Daoy (cell line): ENCODE results near the gene HEATR9. TPM values are rescaled to one million over a fixed set of nuclear protein-coding genes. Genes with fewer than 3 reads are reported as not detected.
"Not testable (repeated sequence)": the region's sequence is repeated elsewhere in the genome, so short reads cannot be mapped to it uniquely, and the experiment has no call there.

ENCODE experiments used
- DNase-seq: peaks from one replicate; pipeline ENCODE4 v3.0.0-alpha.2; 2015; ENCODE audit warnings: low read depth
- total RNA-seq: library from RNA; depleted of rRNA; stranded (reverse); fragments of >200 nt; shearing (Covaris generic); gene quantifications from 2 replicates; pipeline ENCODE4 v1.2.3, GENCODE V29; 2014; rRNA removed

HEATR9 gene
- not detected in 2 replicates for total RNA-seq

GRCh38 chr17:35868737-35869136, at the start of gene HEATR9:
Gene HEATR9, minus strand, starts transcription at chr17:35868891. Its CDS starts 149 bp downstream, at chr17:35868742.
- no peak for DNase-seq

- no peak for DNase-seq
Measured at GRCh38 chr17:35917519-35918213, 49.0 kb upstream of the HEATR9 start.

- DNase-seq = no peak
Measured at GRCh38 chr17:35915153-35915964, 46.7 kb upstream of the HEATR9 start.

- DNase-seq = no peak
Measured at GRCh38 chr17:35914354-35914753, 45.7 kb upstream of the HEATR9 start.

GRCh38 chr17:35913609-35914008, 44.9 kb upstream of the HEATR9 start:
- no peak for DNase-seq

- no peak for DNase-seq
Measured at GRCh38 chr17:35912942-35913341, 44.3 kb upstream of the HEATR9 start.

- no peak for DNase-seq
Measured at GRCh38 chr17:35912339-35912912, 43.7 kb upstream of the HEATR9 start.

- DNase-seq = no peak
Measured at GRCh38 chr17:35909408-35909807, 40.7 kb upstream of the HEATR9 start.

- DNase-seq = no peak
Measured at GRCh38 chr17:35907691-35908090, 39.0 kb upstream of the HEATR9 start.

GRCh38 chr17:35906926-35907637, 38.4 kb upstream of the HEATR9 start:
- DNase-seq = no peak

GRCh38 chr17:35906191-35906925, 37.7 kb upstream of the HEATR9 start:
- DNase-seq = no peak

GRCh38 chr17:35903451-35903850, 34.8 kb upstream of the HEATR9 start:
- DNase-seq = no peak

GRCh38 chr17:35901631-35902175, 33.0 kb upstream of the HEATR9 start:
- no peak for DNase-seq

- DNase-seq = peak; percentile 29
Measured at GRCh38 chr17:35900708-35901480, 32.2 kb upstream of the HEATR9 start.

- peak; percentile 38 for DNase-seq
Measured at GRCh38 chr17:35900280-35900679, 31.6 kb upstream of the HEATR9 start.

- DNase-seq = peak; percentile 69
Measured at GRCh38 chr17:35898283-35899070, 29.8 kb upstream of the HEATR9 start.

- DNase-seq = not testable (repeated sequence)
Measured at GRCh38 chr17:35897772-35898171, 29.1 kb upstream of the HEATR9 start.

GRCh38 chr17:35895636-35896587, 27.2 kb upstream of the HEATR9 start:
- DNase-seq = no peak
